Left ventricle myocardium inferior (tissue), 1 donor: Measurements from ENCODE around the gene CACNB2. TPM values are rescaled to one million over a fixed set of nuclear protein-coding genes. Genes with fewer than 3 reads are reported as not detected.

Experiments
- DNase-seq: peaks from one replicate; pipeline ENCODE4 v3.0.0-alpha.2; 2020
- H3K27ac ChIP-seq: fragments of 200-600 bp; replicated peaks from 2 replicates; pipeline ENCODE4 v1.8.0; 2021
- H3K27me3 ChIP-seq: fragments of 200-600 bp; 2 replicates; pipeline ENCODE4 v1.8.0; 2021; ENCODE audit warnings: low read depth
- H3K36me3 ChIP-seq: fragments of 200-600 bp; 2 replicates; pipeline ENCODE4 v1.8.0; 2021
- H3K4me1 ChIP-seq: fragments of 200-600 bp; 2 replicates; pipeline ENCODE4 v1.8.0; 2021
- H3K4me3 ChIP-seq: fragments of 200-600 bp; 2 replicates; pipeline ENCODE4 v1.8.0; 2021; ENCODE audit warnings: mild to moderate bottlenecking, moderate library complexity
- H3K9me3 ChIP-seq: fragments of 200-600 bp; replicated peaks from 2 replicates; pipeline ENCODE4 v1.8.0; 2021
- intact Hi-C: fragments of 100-400 bp; cut with micrococcal nuclease; formaldehyde crosslinking; loops from one replicate; pipeline ENCODE4 v1.11.0; 2022
- total RNA-seq: library from RNA; stranded (reverse); fragmentation: NEBNext Ultra II Directional; extraction: Animal tissue kit (Norgen Biotek cat#: 25700); gene quantifications from one replicate; pipeline ENCODE4 v1.2.1, GENCODE V29; 2021
- TF ChIP-seq, protein P1 (sequence below): fragments of 200-600 bp; IDR thresholded peaks from 2 replicates; pipeline ENCODE4 v1.8.0; 2021; ENCODE audit warnings: antibody characterized with exemption, mild to moderate bottlenecking, borderline replicate concordance
- donor health status: DM: no; HTN: yes; CAD: no; lungs with severe emphysema.

The CACNB2 gene
- total RNA-seq, 1 donor from 2014 or later: 38.1 TPM

GRCh38 chr10:18419945-18420344, 279.7 kb downstream of the CACNB2 start:
- Histone ChIP-seq H3K27ac (no peak overlapping the region), H3K4me3 (no peak overlapping the region), H3K36me3 (peaks cover 6% of the 10 kb centered on the region), H3K4me1 (peaks cover 46% of the 10 kb centered on the region), H3K9me3 (no peaks in the 10 kb centered on the region), H3K27me3 (no peaks in the 10 kb centered on the region)
- DNase-seq: no peak
- TF ChIP-seq, protein P1, sequence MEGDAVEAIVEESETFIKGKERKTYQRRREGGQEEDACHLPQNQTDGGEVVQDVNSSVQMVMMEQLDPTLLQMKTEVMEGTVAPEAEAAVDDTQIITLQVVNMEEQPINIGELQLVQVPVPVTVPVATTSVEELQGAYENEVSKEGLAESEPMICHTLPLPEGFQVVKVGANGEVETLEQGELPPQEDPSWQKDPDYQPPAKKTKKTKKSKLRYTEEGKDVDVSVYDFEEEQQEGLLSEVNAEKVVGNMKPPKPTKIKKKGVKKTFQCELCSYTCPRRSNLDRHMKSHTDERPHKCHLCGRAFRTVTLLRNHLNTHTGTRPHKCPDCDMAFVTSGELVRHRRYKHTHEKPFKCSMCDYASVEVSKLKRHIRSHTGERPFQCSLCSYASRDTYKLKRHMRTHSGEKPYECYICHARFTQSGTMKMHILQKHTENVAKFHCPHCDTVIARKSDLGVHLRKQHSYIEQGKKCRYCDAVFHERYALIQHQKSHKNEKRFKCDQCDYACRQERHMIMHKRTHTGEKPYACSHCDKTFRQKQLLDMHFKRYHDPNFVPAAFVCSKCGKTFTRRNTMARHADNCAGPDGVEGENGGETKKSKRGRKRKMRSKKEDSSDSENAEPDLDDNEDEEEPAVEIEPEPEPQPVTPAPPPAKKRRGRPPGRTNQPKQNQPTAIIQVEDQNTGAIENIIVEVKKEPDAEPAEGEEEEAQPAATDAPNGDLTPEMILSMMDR: no peak
- intact Hi-C loops: no loop called here

GRCh38 chr10:18421726-18422293, 281.6 kb downstream of the CACNB2 start:
- no peaks in the 10 kb centered on the region for H3K27me3 ChIP-seq
- TF ChIP-seq, protein P1: no peak
- H3K36me3 ChIP-seq: no peaks in the 10 kb centered on the region
- H3K4me1 ChIP-seq: peaks cover 41% of the 10 kb centered on the region
- H3K27ac ChIP-seq: peak overlapping the region; percentile 68
- intact Hi-C loops: no loop called here
- H3K4me3 ChIP-seq: no peak overlapping the region
- no peaks in the 10 kb centered on the region for H3K9me3 ChIP-seq
- DNase-seq: no peak

DNA sequence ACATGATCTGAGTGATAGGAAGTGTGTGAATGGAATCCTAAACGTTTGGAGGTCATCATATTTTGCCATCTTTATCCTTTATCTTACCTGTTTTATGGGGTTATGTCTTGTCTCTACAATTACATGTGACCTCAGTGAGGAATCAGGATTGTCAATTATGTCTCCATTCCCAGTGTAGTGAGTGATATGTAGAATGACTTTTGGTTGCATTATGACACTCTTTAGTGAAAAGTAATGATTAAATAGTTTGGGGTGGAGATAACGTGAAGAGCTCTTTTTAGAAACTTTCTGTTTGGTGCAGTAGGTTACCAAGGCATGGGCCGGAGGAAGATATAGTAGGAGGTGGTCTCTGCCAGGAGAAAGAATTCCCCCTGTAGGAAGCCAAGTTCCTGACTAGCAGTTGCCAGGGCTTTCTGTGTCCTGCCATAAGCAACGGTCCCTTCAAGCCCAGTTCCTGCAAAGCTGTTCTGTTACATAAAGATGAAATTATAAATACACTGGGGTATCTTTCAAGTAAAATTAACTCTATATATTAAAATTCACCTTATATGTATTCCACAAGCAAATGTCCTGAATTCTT, 282.9 kb downstream of the CACNB2 start:
- intact Hi-C loops: no loop called here
- no peaks in the 10 kb centered on the region for H3K9me3 ChIP-seq
- no peak for DNase-seq
- peak overlapping the region; percentile 68 for H3K27ac ChIP-seq
- TF ChIP-seq, protein P1: no peak
- no peak overlapping the region for H3K4me3 ChIP-seq
- no peaks in the 10 kb centered on the region for H3K36me3 ChIP-seq
- peaks cover 40% of the 10 kb centered on the region for H3K4me1 ChIP-seq
- no peaks in the 10 kb centered on the region for H3K27me3 ChIP-seq

DNA sequence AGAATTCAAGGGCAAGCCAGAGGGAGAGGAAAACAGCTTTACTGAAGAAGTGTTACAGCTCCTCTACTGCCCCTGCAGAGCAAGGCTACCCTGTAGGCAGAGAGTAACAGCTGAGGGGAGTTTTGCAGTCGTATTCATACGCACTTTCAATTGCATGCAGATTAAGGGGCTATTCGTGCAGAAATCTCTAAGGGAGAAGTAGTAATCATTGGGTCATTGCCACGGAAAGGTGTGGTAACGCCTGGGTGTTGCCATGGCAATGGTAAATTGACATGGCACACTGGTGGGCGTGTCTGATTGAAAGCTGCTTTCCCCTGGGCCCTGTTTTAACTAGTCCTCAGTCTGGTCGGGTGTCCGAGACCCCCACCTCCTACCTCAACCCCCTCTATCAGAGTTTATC, 284.0 kb downstream of the CACNB2 start:
- no peak for DNase-seq
- no peaks in the 10 kb centered on the region for H3K27me3 ChIP-seq
- no peaks in the 10 kb centered on the region for H3K9me3 ChIP-seq
- TF ChIP-seq, protein P1: no peak
- H3K27ac ChIP-seq: peak overlapping the region; percentile 68
- intact Hi-C loops: no loop called here
- peaks cover 30% of the 10 kb centered on the region for H3K4me1 ChIP-seq
- H3K36me3 ChIP-seq: no peaks in the 10 kb centered on the region
- H3K4me3 ChIP-seq: no peak overlapping the region

GRCh38 chr10:18429335-18429734, 289.1 kb downstream of the CACNB2 start:
- intact Hi-C loops: no loop called here
- no peak for DNase-seq
- Histone ChIP-seq H3K9me3 (no peaks in the 10 kb centered on the region), H3K36me3 (no peaks in the 10 kb centered on the region), H3K27ac (peak overlapping the region; percentile 26), H3K27me3 (no peaks in the 10 kb centered on the region), H3K4me1 (peaks cover 31% of the 10 kb centered on the region), H3K4me3 (no peak overlapping the region)
- TF ChIP-seq, protein P1: no peak
